NCI-H748 treated with DMSO at 0.1 percent for 48 hours (cell line): ENCODE measurements around the gene STEAP3.

Source experiments
- DNase-seq: peaks from one replicate; lab custom pipeline; 2025; lab: John Stamatoyannopoulos, UW

Gene STEAP3

GRCh38 chr2:119248311-119248710 lies 24.7 kb downstream of the STEAP3 start:
- DNase-seq: no peak

- DNase-seq: no peak
These were observed 25.1 kb downstream of the STEAP3 start for GRCh38 chr2:119248751-119249150.

GRCh38 chr2:119249311-119249710 lies 25.7 kb downstream of the STEAP3 start:
- no peak for DNase-seq

GRCh38 chr2:119249855-119250717 lies 26.5 kb downstream of the STEAP3 start:
- no peak for DNase-seq

GRCh38 chr2:119250718-119251290 lies 27.2 kb downstream of the STEAP3 start:
- DNase-seq: no peak

GRCh38 chr2:119251652-119252051 lies 28.0 kb downstream of the STEAP3 start:
- DNase-seq: no peak

GRCh38 chr2:119252186-119253113 lies 28.8 kb downstream of the STEAP3 start:
- DNase-seq: no peak

GRCh38 chr2:119253114-119253702 lies 29.6 kb downstream of the STEAP3 start:
- DNase-seq: no peak

- DNase-seq: no peak
These were observed 30.3 kb downstream of the STEAP3 start for GRCh38 chr2:119253760-119254600.

- no peak for DNase-seq
These were observed 31.0 kb downstream of the STEAP3 start for GRCh38 chr2:119254601-119255080.

GRCh38 chr2:119255760-119256581 lies 32.3 kb downstream of the STEAP3 start:
- DNase-seq: peak; percentile 7

GRCh38 chr2:119256582-119256921 lies 32.9 kb downstream of the STEAP3 start:
- no peak for DNase-seq

- no peak for DNase-seq
These were observed 33.6 kb downstream of the STEAP3 start for GRCh38 chr2:119257198-119257597.

GRCh38 chr2:119259296-119259860 lies 35.7 kb downstream of the STEAP3 start:
- DNase-seq: no peak

GRCh38 chr2:119260646-119261492 lies 37.2 kb downstream of the STEAP3 start:
- DNase-seq: no peak

- DNase-seq: no peak
These were observed 38.0 kb downstream of the STEAP3 start for GRCh38 chr2:119261493-119262225.

GRCh38 chr2:119263025-119263424 lies 39.4 kb downstream of the STEAP3 start:
- no peak for DNase-seq

- no peak for DNase-seq
These were observed 40.0 kb downstream of the STEAP3 start for GRCh38 chr2:119263656-119264055.
